ENCODE results near the gene OR10G8.

OR10G8 gene

GRCh38 chr11:124039557-124039956 lies 13.0 kb downstream of the OR10G8 start:
- no peak for TF ChIP-seq CTCF (conservative IDR thresholded peaks at IDR 0.05; ENCODE audit: low read depth, low read length)
- no peak overlapping the region for H3K4me3 ChIP-seq (ENCODE audit: low read depth, low read length)
- DNase-seq (ENCODE audit: low read depth), result no peak

- no peak for TF ChIP-seq CTCF (conservative IDR thresholded peaks at IDR 0.05; ENCODE audit: low read depth, low read length)
- no peak within 1 kb of the TSS for H3K4me3 ChIP-seq (ENCODE audit: low read depth, low read length)
- no peak for DNase-seq (ENCODE audit: low read depth)
These were observed 14.7 kb downstream of the OR10G8 start, which contains the start of gene OR10G7 for GRCh38 chr11:124041254-124041653. TSS of gene OR10G7 (minus strand) at chr11:124041325. CDS start at chr11:124039001, 2,324 bp downstream.

GRCh38 chr11:124043420-124043819 lies 16.8 kb downstream of the OR10G8 start:
- DNase-seq (ENCODE audit: low read depth), result no peak
- no peak for TF ChIP-seq CTCF (conservative IDR thresholded peaks at IDR 0.05; ENCODE audit: low read depth, low read length)
- no peak overlapping the region for H3K4me3 ChIP-seq (ENCODE audit: low read depth, low read length)

- H3K4me3 ChIP-seq (ENCODE audit: low read depth, low read length), result no peak overlapping the region
- DNase-seq (ENCODE audit: low read depth), result no peak
- TF ChIP-seq CTCF (conservative IDR thresholded peaks at IDR 0.05; ENCODE audit: low read depth, low read length), result no peak
These were observed 24.1 kb downstream of the OR10G8 start for GRCh38 chr11:124050748-124051147.

GRCh38 chr11:124052966-124053365 lies 26.4 kb downstream of the OR10G8 start:
- H3K4me3 ChIP-seq (ENCODE audit: low read depth, low read length), result no peak overlapping the region
- DNase-seq (ENCODE audit: low read depth), result no peak
- no peak for TF ChIP-seq CTCF (conservative IDR thresholded peaks at IDR 0.05; ENCODE audit: low read depth, low read length)

- no peak for TF ChIP-seq CTCF (conservative IDR thresholded peaks at IDR 0.05; ENCODE audit: low read depth, low read length)
- DNase-seq (ENCODE audit: low read depth), result no peak
- no peak overlapping the region for H3K4me3 ChIP-seq (ENCODE audit: low read depth, low read length)
These were observed 42.1 kb downstream of the OR10G8 start for GRCh38 chr11:124068601-124069110.
